DOHH2 (cell line): ENCODE data around the gene ZNF280C.

Experiments used
- H3F3A ChIP-seq: fragments of 200-600 bp; sonication (generic), shearing (Covaris generic); 2 replicates; pipeline ENCODE4 v1.6.0; 2016; ENCODE audit warnings: antibody characterized with exemption, mild to moderate bottlenecking; ENCODE audit not compliant: control insufficient read depth, insufficient read depth
- H3K27ac ChIP-seq: fragments of 200-600 bp; sonication (generic); 2 replicates; pipeline ENCODE4 v1.5.1; 2014; ENCODE audit warnings: low read depth, mild to moderate bottlenecking, low read length, moderate library complexity
- H3K27me3 ChIP-seq: fragments of 200-600 bp; sonication (generic); 2 replicates; pipeline ENCODE4 v1.6.1; 2014; ENCODE audit warnings: mild to moderate bottlenecking, low read length, mixed read lengths; ENCODE audit not compliant: control insufficient read depth
- H3K36me3 ChIP-seq: fragments of 200-600 bp; sonication (generic); 2 replicates; pipeline ENCODE4 v1.6.1; 2014; ENCODE audit warnings: mild to moderate bottlenecking, low read length, moderate library complexity, mixed read lengths; ENCODE audit not compliant: control insufficient read depth
- H3K4me1 ChIP-seq: fragments of 200-600 bp; sonication (generic); 2 replicates; pipeline ENCODE4 v1.6.1; 2014; ENCODE audit warnings: mild to moderate bottlenecking, low read length, mixed read lengths; ENCODE audit not compliant: control insufficient read depth
- H3K4me2 ChIP-seq: fragments of 200-600 bp; sonication (generic); 2 replicates; pipeline ENCODE4 v1.6.0; 2014; ENCODE audit warnings: mild to moderate bottlenecking, low read length, moderate library complexity
- H3K4me3 ChIP-seq: fragments of 200-600 bp; sonication (generic); 2 replicates; pipeline ENCODE4 v1.5.1; 2014; ENCODE audit warnings: mild to moderate bottlenecking, low read length, mixed read lengths
- H3K79me2 ChIP-seq: fragments of 200-600 bp; sonication (generic); 2 replicates; pipeline ENCODE4 v1.6.1; 2014; ENCODE audit warnings: mild to moderate bottlenecking, low read length, mixed read lengths; ENCODE audit not compliant: control insufficient read depth
- H3K9me2 ChIP-seq: fragments of 200-600 bp; sonication (generic); replicated peaks from 2 replicates; pipeline ENCODE4 v1.6.1; 2014; ENCODE audit warnings: mild to moderate bottlenecking, low read length, mixed read lengths; ENCODE audit not compliant: control insufficient read depth
- H3K9me3 ChIP-seq: fragments of 200-600 bp; sonication (generic); 2 replicates; pipeline ENCODE4 v1.6.1; 2014; ENCODE audit warnings: antibody characterized with exemption, low read length, mixed read lengths; ENCODE audit not compliant: control insufficient read depth, insufficient read depth
- H4K20me1 ChIP-seq: fragments of 200-600 bp; sonication (generic); 2 replicates; pipeline ENCODE4 v1.6.0; 2014; ENCODE audit warnings: low read depth, mild to moderate bottlenecking, antibody characterized with exemption, low read length, moderate library complexity; ENCODE audit not compliant: control insufficient read depth, insufficient read depth
- EZH2phosphoT487 ChIP-seq: fragments of 200-600 bp; sonication (generic); IDR thresholded peaks from 2 replicates; pipeline ENCODE4 v1.6.1; 2017; ENCODE audit warnings: borderline replicate concordance, mild to moderate bottlenecking, antibody characterized with exemption, low read length, moderate library complexity, mixed read lengths
- TF ChIP-seq, protein P1 (sequence below): fragments of 200-600 bp; sonication (generic); IDR thresholded peaks from one replicate; pipeline ENCODE4 v1.5.1; 2014; ENCODE audit warnings: antibody characterized with exemption, mild to moderate bottlenecking, low read depth, low read length; ENCODE audit not compliant: poor library complexity, severe bottlenecking

Gene ZNF280C

DNA sequence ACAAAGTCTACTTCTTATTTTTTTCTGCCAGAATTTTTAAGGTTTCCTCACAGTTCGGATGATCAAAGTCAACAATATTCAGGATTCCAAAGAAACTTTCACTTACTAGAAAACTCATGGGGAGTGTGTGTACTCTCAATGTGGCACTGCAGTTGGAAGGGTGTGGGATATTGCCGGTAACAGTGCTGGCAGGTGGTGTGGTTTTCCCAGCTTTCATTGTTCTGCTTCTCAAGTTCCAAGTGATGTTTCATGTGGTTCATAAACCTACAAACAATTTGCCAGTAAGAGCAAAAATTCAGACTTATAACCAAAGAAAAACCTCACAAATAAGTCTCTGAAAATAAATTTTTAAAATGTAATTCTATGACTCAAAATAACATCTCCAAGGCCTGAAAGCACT is 39.8 kb downstream of the ZNF280C start:
- H3K36me3 ChIP-seq = peaks cover 57% of the 10 kb centered on the region
- no peaks in the 10 kb centered on the region for H3K79me2 ChIP-seq
- H3K4me2 ChIP-seq = no peak overlapping the region
- H3F3A ChIP-seq = no peaks in the 10 kb centered on the region
- no peaks in the 10 kb centered on the region for H3K4me1 ChIP-seq
- H3K9me3 ChIP-seq = no peaks in the 10 kb centered on the region
- no peak overlapping the region for H3K4me3 ChIP-seq
- H3K9me2 ChIP-seq = no peaks in the 10 kb centered on the region
- no peak for TF ChIP-seq EZH2phosphoT487
- TF ChIP-seq, protein P1, sequence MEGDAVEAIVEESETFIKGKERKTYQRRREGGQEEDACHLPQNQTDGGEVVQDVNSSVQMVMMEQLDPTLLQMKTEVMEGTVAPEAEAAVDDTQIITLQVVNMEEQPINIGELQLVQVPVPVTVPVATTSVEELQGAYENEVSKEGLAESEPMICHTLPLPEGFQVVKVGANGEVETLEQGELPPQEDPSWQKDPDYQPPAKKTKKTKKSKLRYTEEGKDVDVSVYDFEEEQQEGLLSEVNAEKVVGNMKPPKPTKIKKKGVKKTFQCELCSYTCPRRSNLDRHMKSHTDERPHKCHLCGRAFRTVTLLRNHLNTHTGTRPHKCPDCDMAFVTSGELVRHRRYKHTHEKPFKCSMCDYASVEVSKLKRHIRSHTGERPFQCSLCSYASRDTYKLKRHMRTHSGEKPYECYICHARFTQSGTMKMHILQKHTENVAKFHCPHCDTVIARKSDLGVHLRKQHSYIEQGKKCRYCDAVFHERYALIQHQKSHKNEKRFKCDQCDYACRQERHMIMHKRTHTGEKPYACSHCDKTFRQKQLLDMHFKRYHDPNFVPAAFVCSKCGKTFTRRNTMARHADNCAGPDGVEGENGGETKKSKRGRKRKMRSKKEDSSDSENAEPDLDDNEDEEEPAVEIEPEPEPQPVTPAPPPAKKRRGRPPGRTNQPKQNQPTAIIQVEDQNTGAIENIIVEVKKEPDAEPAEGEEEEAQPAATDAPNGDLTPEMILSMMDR = no peak
- H4K20me1 ChIP-seq = no peaks in the 10 kb centered on the region
- no peaks in the 10 kb centered on the region for H3K27me3 ChIP-seq
- no peak overlapping the region for H3K27ac ChIP-seq

DNA sequence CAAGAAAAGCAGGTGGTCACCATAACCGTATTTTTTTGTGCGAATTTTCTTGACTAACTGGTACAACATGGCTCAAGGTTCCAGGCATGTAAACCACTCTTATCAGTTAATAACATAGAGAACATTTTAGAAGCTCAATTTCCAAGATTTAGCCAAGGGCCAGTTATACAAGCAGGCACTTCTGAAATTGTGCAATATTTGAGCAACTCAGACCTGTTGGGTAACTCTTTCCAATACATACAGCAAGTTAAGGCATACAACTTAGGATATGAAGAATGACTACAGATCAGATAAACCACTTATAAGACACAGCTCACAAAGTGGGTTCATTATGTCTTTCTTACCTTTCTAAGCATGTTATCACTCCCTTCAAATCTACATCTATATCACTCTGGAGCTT is 43.9 kb downstream of the ZNF280C start:
- Histone ChIP-seq H3K4me2 (no peak overlapping the region), H3K4me1 (no peaks in the 10 kb centered on the region), H3K27ac (no peak overlapping the region), H3K27me3 (no peaks in the 10 kb centered on the region), H3F3A (no peaks in the 10 kb centered on the region), H3K4me3 (no peak overlapping the region), H3K9me3 (no peaks in the 10 kb centered on the region), H4K20me1 (no peaks in the 10 kb centered on the region), H3K79me2 (no peaks in the 10 kb centered on the region), H3K36me3 (peaks cover 34% of the 10 kb centered on the region), H3K9me2 (no peaks in the 10 kb centered on the region)
- TF ChIP-seq, protein P1 = no peak
- TF ChIP-seq EZH2phosphoT487 = no peak

DNA sequence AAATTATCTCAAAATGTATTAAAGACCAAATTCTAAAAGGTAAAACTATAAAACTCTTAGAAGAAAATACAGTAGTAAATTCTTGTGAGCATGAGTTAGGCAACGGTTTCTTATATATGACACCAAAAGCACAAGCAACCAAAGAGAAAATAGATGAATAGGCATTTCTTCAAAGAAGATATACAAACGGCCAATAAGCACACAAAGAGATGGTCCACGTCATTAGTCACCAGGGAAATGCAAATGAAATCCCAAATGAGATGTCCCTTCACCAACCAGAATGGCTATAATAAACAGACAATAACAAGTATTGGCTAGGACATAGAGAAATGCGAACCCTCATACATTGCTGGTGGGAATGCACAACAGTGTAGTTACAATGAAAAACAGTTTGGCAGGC is 52.4 kb downstream of the ZNF280C start:
- Histone ChIP-seq H3K36me3 (peaks cover 37% of the 10 kb centered on the region), H3K4me2 (no peak overlapping the region), H3K4me1 (no peaks in the 10 kb centered on the region), H3K9me3 (no peaks in the 10 kb centered on the region), H3K27me3 (no peaks in the 10 kb centered on the region), H3K79me2 (no peaks in the 10 kb centered on the region), H4K20me1 (no peaks in the 10 kb centered on the region), H3K27ac (no peak overlapping the region), H3K4me3 (no peak overlapping the region), H3K9me2 (no peaks in the 10 kb centered on the region), H3F3A (no peaks in the 10 kb centered on the region)
- TF ChIP-seq, protein P1 = no peak
- TF ChIP-seq EZH2phosphoT487 = no peak

- Histone ChIP-seq H3K4me1 (no peaks in the 10 kb centered on the region), H3K9me2 (no peaks in the 10 kb centered on the region), H3K4me2 (no peak overlapping the region), H3K9me3 (no peaks in the 10 kb centered on the region), H3K36me3 (peaks cover 44% of the 10 kb centered on the region), H3K4me3 (no peak overlapping the region), H4K20me1 (no peaks in the 10 kb centered on the region), H3K27ac (no peak overlapping the region), H3K27me3 (no peaks in the 10 kb centered on the region), H3K79me2 (no peaks in the 10 kb centered on the region), H3F3A (no peaks in the 10 kb centered on the region)
- no peak for TF ChIP-seq EZH2phosphoT487
- TF ChIP-seq, protein P1 = no peak
These were observed 55.3 kb downstream of the ZNF280C start for GRCh38 chrX:130213376-130213775.
